EL (cell line): ENCODE measurements around the gene MAP4K2.

Experiments used
- DNase-seq: peaks from one replicate; pipeline ENCODE4 v3.0.0-alpha.2; 2016

The MAP4K2 gene

DNA sequence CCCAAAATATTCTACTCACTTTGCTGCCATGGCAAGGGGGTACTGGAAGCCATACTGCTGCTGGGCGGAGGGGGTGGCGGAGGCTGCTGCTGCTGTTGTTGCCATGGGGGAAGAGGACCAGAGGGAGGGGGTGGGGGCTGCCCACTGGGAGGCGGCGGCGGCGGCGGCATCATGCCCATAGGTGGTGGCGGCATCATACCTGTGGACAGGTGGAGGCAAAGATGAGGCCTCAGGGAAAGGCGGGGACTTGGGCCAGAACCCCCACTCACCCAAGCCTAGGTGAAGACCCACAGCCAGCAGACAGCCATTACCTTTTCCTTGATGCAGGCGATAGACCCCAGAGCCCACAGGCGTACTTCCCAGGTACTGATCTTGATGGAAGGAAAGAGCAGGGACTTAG, 36.1 kb downstream of the MAP4K2 start:
- no peak for DNase-seq

DNA sequence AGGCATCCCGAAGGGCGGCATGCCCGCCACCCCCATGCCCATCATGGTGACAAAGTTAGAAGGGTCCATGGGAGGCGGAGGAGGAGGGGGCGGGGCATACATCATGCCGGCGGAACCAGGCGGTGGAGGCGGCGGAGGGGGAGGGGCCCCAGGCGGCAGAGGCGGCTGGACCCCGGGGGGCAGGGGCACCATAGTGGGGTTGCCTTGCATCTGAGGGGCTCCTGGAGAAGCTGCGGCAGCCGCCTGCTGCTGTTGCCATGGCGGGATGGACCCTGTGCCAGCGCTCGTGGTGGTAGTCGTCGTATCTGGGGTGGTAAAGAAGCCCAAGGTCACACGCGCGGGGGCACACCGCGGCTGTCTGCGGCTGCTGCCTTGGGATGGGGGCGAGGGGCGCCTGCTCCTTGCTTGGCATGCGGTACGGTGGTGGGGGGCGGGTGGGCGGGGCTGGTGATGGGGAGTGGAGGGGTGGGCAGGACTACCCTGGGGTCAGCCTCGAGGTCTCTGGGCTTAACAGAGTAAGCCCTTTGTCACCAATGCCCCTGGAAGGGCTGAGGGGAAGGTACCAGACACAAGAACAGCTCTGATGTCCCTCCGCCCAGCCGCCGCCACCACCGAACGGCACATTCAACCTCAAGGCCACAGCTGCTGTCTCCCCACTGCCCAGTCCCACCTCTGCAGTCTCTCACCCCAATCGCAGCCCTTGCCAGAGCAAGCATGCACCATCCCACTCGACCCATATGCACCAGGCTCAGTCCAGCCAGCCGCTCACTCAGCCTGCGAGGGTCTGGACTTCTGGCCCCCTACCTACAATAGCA, 37.0 kb downstream of the MAP4K2 start:
- no peak for DNase-seq

GRCh38 chr11:64765291-64765850, 37.6 kb downstream of the MAP4K2 start:
- no peak for DNase-seq

DNA sequence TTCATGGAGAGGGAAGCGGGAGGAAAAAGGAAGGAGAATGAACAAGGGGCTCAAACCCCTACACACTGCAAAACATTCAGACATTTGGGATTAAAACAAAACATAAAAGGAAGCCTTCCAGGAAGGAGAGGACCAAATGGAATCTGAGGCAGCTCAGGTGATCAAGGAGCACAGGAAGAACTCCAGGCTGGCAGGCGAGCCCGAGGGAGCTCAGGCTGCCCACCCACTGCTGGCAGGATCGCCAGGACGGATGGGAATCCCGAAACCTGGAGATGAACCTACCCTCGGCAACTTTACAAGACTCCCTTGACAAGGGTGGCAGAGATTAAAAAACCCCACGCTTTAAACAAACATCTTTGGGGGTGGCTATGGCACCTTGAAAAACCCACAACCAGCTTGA, 38.3 kb downstream of the MAP4K2 start:
- DNase-seq: no peak

- DNase-seq: no peak
Observed at GRCh38 chr11:64764040-64764611, 38.9 kb downstream of the MAP4K2 start.

DNA sequence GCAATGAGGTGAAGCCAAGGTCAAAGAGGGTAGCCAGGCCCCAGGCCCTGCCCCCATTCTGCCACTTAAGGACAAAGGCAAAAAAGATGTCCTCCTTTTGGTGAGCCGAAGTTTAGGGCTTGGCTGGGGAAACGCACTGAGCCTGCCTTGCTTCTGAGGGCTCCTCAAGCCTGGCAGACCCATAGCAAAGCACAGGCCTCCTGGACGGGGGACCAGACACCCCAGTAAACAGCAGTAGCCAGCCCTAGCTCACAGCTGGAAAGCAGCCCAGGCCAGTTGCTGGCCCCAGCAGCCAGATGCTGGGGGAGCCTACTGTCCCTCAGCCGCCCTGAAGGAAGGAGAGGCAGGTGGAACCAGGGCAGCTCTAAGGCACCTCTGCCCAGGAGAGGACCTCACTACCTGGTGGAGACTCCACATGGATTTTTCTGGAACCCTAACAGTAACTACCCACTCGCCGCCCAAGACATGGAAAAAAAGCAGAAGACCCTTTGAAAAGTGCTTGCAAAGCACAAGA, 39.4 kb downstream of the MAP4K2 start:
- DNase-seq: no peak

DNA sequence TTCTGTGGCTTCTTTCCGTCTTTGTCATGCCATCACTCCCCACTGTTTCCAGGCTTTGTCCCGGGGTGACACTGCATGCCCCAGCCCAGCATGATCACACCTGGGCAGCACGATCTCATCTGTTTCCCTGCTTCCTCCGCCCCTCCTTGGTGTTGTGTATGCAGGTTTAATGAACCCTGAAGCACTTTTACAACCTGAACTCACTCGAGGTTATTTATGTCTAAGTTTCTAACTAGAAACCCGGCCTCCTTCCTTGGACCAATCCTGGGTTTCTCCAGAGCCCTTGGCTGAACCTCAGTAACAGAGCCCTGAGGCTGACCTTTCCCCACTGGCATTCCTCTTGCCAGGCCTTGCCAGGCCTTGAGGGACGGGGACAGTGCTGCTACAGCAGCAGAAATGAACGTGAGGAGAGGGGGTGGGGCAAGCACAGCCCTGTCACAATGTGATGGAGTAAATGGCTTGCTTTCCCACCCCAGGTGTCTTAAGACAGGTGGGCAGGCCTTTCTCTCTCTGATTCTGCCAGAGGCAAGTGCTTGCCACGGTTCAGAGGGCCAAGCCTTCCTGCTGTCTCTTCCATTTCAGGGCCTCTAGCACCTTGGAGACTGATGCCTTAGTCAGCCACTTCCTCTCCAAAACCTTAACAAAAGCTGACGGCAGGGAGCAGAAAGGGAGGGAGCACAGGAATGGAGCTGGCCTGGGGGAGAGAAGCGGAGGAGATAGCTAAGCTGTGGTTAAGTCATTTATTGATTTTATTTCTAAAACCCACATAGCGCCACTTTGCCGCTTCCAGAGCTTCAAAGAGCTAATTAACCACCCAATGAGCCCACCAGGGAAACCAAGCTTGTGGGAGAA, 40.1 kb downstream of the MAP4K2 start:
- peak; percentile 62 for DNase-seq

DNA sequence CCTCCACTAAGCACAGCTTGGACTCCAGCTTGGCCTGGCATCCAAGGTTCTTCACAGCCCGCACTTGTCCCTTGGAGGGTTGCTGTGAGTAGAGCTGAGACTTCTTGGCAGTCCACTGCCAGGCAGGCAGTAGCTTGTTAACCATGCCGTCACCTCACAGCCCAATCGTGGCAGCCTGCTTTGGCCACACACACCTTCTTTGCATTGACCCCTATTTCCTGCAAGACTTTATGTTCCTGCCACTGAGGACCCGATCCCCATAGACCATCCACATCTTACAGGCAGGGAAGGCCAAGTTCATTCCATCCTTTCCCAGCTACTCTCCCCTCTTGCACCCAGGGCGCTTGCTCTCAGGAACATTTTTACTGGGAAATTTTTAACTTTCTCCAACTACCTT, 40.7 kb downstream of the MAP4K2 start:
- no peak for DNase-seq

- DNase-seq: no peak
Observed at GRCh38 chr11:64760759-64761420, 42.1 kb downstream of the MAP4K2 start.

- DNase-seq: no peak
Observed at GRCh38 chr11:64759722-64760719, 43.0 kb downstream of the MAP4K2 start, which contains the start of gene PYGM. Gene PYGM (minus strand): TSS chr11:64759974. CDS start chr11:64759898, 76 bp downstream.

DNA sequence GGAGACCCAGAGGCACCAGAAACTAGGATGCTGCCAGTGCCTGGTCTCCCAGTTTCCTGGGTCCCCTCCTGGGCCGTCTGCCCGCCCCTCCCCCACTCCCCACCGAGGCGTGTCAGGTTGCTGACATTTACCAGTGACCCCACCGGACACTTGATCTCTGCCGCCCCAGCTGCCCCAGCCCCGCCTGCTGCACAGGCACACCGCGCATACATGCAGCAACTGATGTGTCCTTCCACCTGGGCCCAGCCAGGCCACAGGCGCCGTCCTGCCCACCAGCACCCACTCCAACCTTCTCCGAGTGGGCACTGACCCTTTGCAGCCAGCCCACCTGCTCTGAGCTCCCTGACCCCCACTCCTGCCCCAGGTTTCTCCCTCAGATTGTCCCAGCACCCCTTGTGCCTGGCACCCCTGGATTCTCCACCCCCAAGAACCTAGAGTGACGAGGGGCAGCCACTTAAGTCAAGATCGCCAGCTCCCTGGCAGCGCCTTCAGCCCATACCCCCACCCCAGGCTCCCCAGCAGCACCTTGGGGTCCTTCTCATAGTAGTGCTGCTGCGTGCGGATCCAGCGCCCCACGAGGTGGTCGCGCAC, 43.8 kb downstream of the MAP4K2 start:
- DNase-seq: no peak

GRCh38 chr11:64758330-64759079, 44.5 kb downstream of the MAP4K2 start:
- no peak for DNase-seq

DNA sequence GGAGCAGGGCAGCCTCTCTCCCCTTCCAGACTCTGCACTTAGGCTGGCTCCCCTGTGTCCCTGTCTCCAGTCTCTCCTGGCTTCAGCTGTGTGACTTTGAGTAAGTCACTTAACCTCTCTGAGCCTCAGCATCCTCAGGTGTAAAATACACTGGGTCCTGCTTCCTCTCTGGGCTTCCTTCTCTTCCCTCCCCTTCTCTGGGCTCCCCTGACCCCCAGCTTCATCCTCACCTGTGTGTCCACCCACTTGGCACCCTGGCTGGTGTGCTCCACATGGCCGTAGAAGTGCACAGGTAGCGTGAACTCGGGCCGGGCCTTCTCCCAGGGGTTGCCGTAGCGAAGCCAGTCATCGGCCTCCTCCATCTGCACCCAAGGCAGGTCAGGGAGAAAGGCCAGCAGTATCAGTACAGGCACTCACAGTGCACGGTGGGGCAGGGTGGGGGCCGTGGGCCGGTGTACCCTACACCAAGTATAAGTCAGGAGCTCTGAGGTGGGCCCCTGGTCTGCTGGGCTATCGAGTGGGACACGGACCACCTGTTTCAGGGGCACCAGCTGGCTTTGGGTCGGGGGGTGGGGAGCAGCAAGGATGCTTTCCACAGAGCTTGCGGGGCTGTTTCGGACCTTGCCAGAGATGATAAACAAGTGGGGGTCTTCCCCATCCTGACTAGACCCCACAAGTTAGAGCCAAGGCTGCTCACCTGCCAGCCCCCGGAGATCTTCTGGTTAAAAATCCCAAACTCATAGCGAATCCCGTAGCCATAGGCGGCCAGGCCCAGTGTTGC, 45.3 kb downstream of the MAP4K2 start:
- no peak for DNase-seq

- DNase-seq: no peak
Observed at GRCh38 chr11:64755681-64756361, 47.2 kb downstream of the MAP4K2 start.

DNA sequence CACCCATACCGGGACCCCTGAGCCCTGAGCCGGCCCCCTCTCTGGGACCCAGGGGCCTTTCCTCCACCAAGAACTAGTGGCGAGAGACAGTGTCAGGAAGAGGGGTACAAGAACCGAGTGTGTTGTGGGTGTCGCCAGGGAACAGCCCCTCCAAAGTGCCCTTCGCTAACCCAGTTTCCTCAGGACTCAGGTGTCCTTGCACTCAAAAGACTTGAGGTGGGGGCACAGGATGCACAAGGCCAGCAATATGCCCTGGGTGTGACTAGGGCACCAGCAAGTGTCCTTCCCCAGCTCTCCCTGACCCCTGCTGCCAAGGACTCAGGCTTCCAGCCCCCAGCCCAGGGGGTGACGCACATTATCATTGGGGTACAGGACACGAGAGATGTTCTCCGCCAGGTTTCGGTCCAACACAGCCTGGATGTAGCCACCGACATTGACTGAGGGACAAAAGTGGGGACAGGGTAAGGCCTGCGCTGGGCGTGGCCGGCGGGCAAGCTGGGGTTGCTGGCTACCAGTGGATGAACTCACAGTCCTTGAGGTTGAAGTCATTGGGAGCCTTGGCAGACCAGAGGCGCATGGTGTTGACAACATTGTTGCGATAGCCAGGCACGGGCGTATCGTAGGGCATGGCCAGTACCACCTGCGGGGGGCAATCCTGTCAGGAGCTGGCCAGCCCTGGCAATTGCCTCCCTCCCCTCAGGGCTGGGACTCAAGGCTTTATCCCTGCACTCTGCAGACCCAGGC, 47.9 kb downstream of the MAP4K2 start:
- no peak for DNase-seq

- no peak for DNase-seq
Observed at GRCh38 chr11:64754124-64754918, 48.7 kb downstream of the MAP4K2 start.
